Measurements from ENCODE around the gene ANKRD44. TPM values are rescaled to one million over a fixed set of nuclear protein-coding genes. Genes with fewer than 3 reads are reported as not detected.

Gene ANKRD44
- total and polyA plus RNA-seq, 2 experiments from 2014 or later = 2.9 to 4.9 TPM

DNA sequence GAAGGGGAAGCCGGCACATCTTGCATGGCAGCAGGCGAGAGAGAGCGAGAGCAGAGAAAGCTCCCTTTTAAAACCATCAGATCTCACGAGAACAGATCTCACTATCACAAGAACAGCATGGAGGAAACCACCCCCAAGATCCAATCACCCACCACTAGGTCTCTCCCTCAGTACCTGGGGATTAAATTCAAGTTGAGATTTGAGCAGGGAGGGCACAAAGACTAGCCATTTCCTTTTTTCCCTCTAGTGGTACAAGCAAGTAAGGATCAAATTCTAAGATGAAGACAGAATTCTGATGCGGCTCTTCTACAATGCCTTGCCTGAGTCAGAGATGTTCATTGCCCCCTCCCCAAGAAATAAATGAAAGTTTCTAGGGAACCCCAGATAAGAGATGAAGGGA lies 45.6 kb upstream of the ANKRD44 start:
- Histone ChIP-seq H4K20me1 (ENCODE audit: insufficient read depth) (no peaks in the 10 kb centered on the region), H3F3A (ENCODE audit: insufficient read depth) (peaks cover 24% of the 10 kb centered on the region), H3K36me3 (ENCODE audit: low read depth) (no peaks in the 10 kb centered on the region), H3K4me2 (ENCODE audit: unreplicated experiment) (no peak overlapping the region), H3K4me1 (ENCODE audit: insufficient read depth) (peaks cover 17% of the 10 kb centered on the region), H3K27ac (no peak overlapping the region), H3K9me3 (ENCODE audit: low read depth) (no peaks in the 10 kb centered on the region), H3K9me2 (ENCODE audit: insufficient read depth) (no peaks in the 10 kb centered on the region), H3K27me3 (replicated peaks; ENCODE audit: insufficient read depth) (peaks cover 7% of the 10 kb centered on the region), H3K79me2 (ENCODE audit: insufficient read depth) (no peaks in the 10 kb centered on the region), H3K4me3 (no peak overlapping the region), H3K9ac (no peak overlapping the region), H2AFZ (no peak overlapping the region)
- in situ Hi-C loops (cut with MboI) = no loop called here
- WGBS, 2 experiments (ENCODE audit: low coverage in 1 of 2, low lambda C conversion rate in 2 of 2, missing lambda C conversion rate in 2 of 2) = 93 to 95% methylated on average over 5 of the region's 5 CpGs
- peak; percentile 37 for DNase-seq
- TF ChIP-seq EZH2 (IDR thresholded peaks at IDR 0.05; ENCODE audit: insufficient read depth, poor library complexity, severe bottlenecking) (no peak), EZH2phosphoT487 (IDR thresholded peaks at IDR 0.05; ENCODE audit: insufficient read depth, low read depth) (no peak)

GRCh38 chr2:197354169-197354558 lies 43.6 kb upstream of the ANKRD44 start:
- Histone ChIP-seq H3K9ac (no peak overlapping the region), H3K36me3 (ENCODE audit: low read depth) (no peaks in the 10 kb centered on the region), H3K4me1 (ENCODE audit: insufficient read depth) (peaks cover 4% of the 10 kb centered on the region), H4K20me1 (ENCODE audit: insufficient read depth) (no peaks in the 10 kb centered on the region), H3K4me2 (ENCODE audit: unreplicated experiment) (no peak overlapping the region), H3K4me3 (no peak overlapping the region), H3K27ac (no peak overlapping the region), H2AFZ (no peak overlapping the region), H3K27me3 (replicated peaks; ENCODE audit: insufficient read depth) (peaks cover 7% of the 10 kb centered on the region), H3K9me3 (ENCODE audit: low read depth) (no peaks in the 10 kb centered on the region), H3F3A (ENCODE audit: insufficient read depth) (peaks cover 8% of the 10 kb centered on the region), H3K79me2 (ENCODE audit: insufficient read depth) (no peaks in the 10 kb centered on the region), H3K9me2 (ENCODE audit: insufficient read depth) (no peaks in the 10 kb centered on the region)
- DNase-seq = no peak
- in situ Hi-C loops (cut with MboI) = no loop called here
- no peak for TF ChIP-seq EZH2phosphoT487 (IDR thresholded peaks at IDR 0.05; ENCODE audit: insufficient read depth, low read depth)
- TF ChIP-seq EZH2 (IDR thresholded peaks at IDR 0.05; ENCODE audit: insufficient read depth, poor library complexity, severe bottlenecking) = no peak
- 93 to 96% methylated on average over 4 of the region's 4 CpGs for WGBS, 2 experiments (ENCODE audit: low coverage in 1 of 2, low lambda C conversion rate in 2 of 2, missing lambda C conversion rate in 2 of 2)

GRCh38 chr2:197353393-197354168 lies 43.0 kb upstream of the ANKRD44 start:
- Histone ChIP-seq H4K20me1 (ENCODE audit: insufficient read depth) (no peaks in the 10 kb centered on the region), H3K27ac (no peak overlapping the region), H3K27me3 (replicated peaks; ENCODE audit: insufficient read depth) (peaks cover 7% of the 10 kb centered on the region), H3K9me2 (ENCODE audit: insufficient read depth) (no peaks in the 10 kb centered on the region), H3K9ac (no peak overlapping the region), H3K9me3 (ENCODE audit: low read depth) (no peaks in the 10 kb centered on the region), H3K36me3 (ENCODE audit: low read depth) (no peaks in the 10 kb centered on the region), H3K79me2 (ENCODE audit: insufficient read depth) (no peaks in the 10 kb centered on the region), H2AFZ (no peak overlapping the region), H3K4me1 (ENCODE audit: insufficient read depth) (no peaks in the 10 kb centered on the region; the same call in 1 of the 2 replicates), H3F3A (ENCODE audit: insufficient read depth) (0 out of 2 replicates have a peak, but pooled peaks cover 2% of the 10 kb centered on the region), H3K4me2 (ENCODE audit: unreplicated experiment) (no peak overlapping the region), H3K4me3 (no peak overlapping the region)
- DNase-seq = no peak
- in situ Hi-C loops (cut with MboI) = no loop called here
- 65 to 67% methylated on average over 3 of the region's 3 CpGs for WGBS, 2 experiments (ENCODE audit: low coverage in 1 of 2, low lambda C conversion rate in 2 of 2, missing lambda C conversion rate in 2 of 2)
- TF ChIP-seq EZH2 (IDR thresholded peaks at IDR 0.05; ENCODE audit: insufficient read depth, poor library complexity, severe bottlenecking) = no peak
- no peak for TF ChIP-seq EZH2phosphoT487 (IDR thresholded peaks at IDR 0.05; ENCODE audit: insufficient read depth, low read depth)

DNA sequence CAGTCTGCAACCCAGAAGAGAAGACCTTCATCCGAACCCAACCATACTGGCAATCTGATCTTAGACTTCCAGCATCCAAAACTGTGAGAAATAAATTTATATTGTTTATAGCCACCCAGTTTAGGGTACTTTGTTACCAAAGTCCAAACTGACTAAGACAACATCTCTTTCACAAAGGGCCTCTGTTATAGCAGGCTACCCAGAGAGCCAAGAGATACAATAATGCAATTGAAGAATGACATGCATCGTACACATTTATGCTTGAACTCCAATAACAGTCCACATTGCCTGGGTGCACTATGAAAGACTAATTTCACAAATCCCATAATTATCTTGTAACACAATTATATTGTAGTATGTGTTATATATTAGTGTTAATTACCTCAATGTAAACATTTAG lies 39.1 kb upstream of the ANKRD44 start:
- Histone ChIP-seq H3K4me2 (ENCODE audit: unreplicated experiment) (no peak overlapping the region), H3K4me1 (ENCODE audit: insufficient read depth) (no peaks in the 10 kb centered on the region), H3K9me3 (ENCODE audit: low read depth) (no peaks in the 10 kb centered on the region), H3K36me3 (ENCODE audit: low read depth) (no peaks in the 10 kb centered on the region), H3K79me2 (ENCODE audit: insufficient read depth) (no peaks in the 10 kb centered on the region), H3K27me3 (replicated peaks; ENCODE audit: insufficient read depth) (no peaks in the 10 kb centered on the region), H3K9me2 (ENCODE audit: insufficient read depth) (no peaks in the 10 kb centered on the region), H3F3A (ENCODE audit: insufficient read depth) (no peaks in the 10 kb centered on the region), H2AFZ (no peak overlapping the region), H4K20me1 (ENCODE audit: insufficient read depth) (no peaks in the 10 kb centered on the region), H3K9ac (no peak overlapping the region), H3K4me3 (no peak overlapping the region), H3K27ac (no peak overlapping the region)
- WGBS, 2 experiments (ENCODE audit: low coverage in 1 of 2, low lambda C conversion rate in 2 of 2, missing lambda C conversion rate in 2 of 2) = 87 to 90% methylated on average over 2 of the region's 2 CpGs
- TF ChIP-seq EZH2 (IDR thresholded peaks at IDR 0.05; ENCODE audit: insufficient read depth, poor library complexity, severe bottlenecking) (no peak), EZH2phosphoT487 (IDR thresholded peaks at IDR 0.05; ENCODE audit: insufficient read depth, low read depth) (no peak)
- in situ Hi-C loops (cut with MboI) = no loop called here
- no peak for DNase-seq
